HUES48 (cell line): ENCODE data around the gene CTSG.

ENCODE experiments used
- H3K27ac ChIP-seq: one replicate; pipeline ENCODE4 v1.7.0; 2013; ENCODE audit warnings: low read depth, low read length, inconsistent platforms
- H3K27me3 ChIP-seq: 2 replicates; pipeline ENCODE4 v1.6.1; 2013; ENCODE audit warnings: mild to moderate bottlenecking, low read length; ENCODE audit not compliant: control insufficient read depth, insufficient read depth
- H3K36me3 ChIP-seq: 2 replicates; pipeline ENCODE4 v1.6.1; 2013; ENCODE audit warnings: low read length; ENCODE audit not compliant: control insufficient read depth, insufficient read depth
- H3K4me1 ChIP-seq: 2 replicates; pipeline ENCODE4 v1.6.1; 2013; ENCODE audit warnings: mild to moderate bottlenecking, low read length; ENCODE audit not compliant: control insufficient read depth, insufficient read depth
- H3K4me3 ChIP-seq: 2 replicates; pipeline ENCODE4 v1.5.1; 2013; ENCODE audit warnings: mild to moderate bottlenecking, low read depth, low read length
- H3K9ac ChIP-seq: 2 replicates; pipeline ENCODE4 v1.6.1; 2013; ENCODE audit warnings: mild to moderate bottlenecking, low read depth, low read length, moderate library complexity
- H3K9me3 ChIP-seq: 2 replicates; pipeline ENCODE4 v1.6.1; 2013; ENCODE audit warnings: low read length; ENCODE audit not compliant: control insufficient read depth, insufficient read depth

CTSG gene, protein sequence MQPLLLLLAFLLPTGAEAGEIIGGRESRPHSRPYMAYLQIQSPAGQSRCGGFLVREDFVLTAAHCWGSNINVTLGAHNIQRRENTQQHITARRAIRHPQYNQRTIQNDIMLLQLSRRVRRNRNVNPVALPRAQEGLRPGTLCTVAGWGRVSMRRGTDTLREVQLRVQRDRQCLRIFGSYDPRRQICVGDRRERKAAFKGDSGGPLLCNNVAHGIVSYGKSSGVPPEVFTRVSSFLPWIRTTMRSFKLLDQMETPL

DNA sequence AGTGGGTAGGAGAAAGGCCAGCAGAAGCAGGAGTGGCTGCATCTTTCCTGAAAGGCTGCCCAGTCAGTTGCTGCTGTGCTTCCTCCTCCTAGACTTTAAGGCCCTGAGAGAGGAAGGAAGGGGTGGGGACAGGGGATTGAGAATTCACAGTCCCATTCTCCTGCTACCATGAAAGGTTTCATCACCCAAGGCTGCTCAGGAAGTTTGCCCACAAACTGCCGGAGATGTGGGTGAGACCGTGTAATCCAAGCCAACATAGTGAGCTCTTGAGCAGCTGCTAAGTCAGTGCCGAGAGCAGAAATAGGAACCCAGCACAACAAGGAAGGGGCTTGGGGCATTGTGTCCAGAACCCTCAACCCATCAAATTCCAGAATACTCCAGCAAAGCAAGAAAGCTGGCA is at the start of gene CTSG:
TSS of gene CTSG (minus strand) at position 69 of the 400 bp plus-strand sequence. CDS start at position 42, 27 bp downstream.
- no peaks in the 10 kb centered on the region for H3K9me3 ChIP-seq
- H3K36me3 ChIP-seq = no peaks in the 10 kb centered on the region
- no peak within 1 kb of the TSS for H3K4me3 ChIP-seq
- H3K9ac ChIP-seq = no peak within 1 kb of the TSS
- H3K27me3 ChIP-seq = no peaks in the 10 kb centered on the region
- no peak within 1 kb of the TSS for H3K27ac ChIP-seq
- H3K4me1 ChIP-seq = no peaks in the 10 kb centered on the region

DNA sequence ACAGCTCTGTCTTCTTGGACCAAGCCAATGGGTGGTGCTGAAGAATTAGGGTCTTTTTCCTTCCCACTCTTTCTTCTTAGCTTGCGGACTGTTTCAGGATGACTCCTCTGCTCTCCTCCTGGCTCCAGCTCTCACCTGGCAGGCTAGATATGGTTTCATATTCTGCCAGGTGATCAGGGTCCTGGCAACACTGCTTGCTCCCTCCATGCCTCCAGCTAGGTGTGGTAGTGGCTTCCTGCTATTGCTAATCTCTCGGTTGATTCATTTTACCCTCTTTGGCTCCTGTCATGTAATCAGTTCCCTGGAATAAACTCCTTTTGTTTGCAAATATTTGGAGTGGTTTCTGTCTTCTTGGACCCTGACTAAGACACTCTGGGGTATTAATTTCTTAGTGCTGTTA is 37.7 kb upstream of the CTSG start:
- Histone ChIP-seq H3K9me3 (no peaks in the 10 kb centered on the region), H3K36me3 (no peaks in the 10 kb centered on the region), H3K27ac (no peak overlapping the region), H3K27me3 (no peaks in the 10 kb centered on the region), H3K4me3 (no peak overlapping the region), H3K9ac (no peak overlapping the region), H3K4me1 (no peaks in the 10 kb centered on the region)

DNA sequence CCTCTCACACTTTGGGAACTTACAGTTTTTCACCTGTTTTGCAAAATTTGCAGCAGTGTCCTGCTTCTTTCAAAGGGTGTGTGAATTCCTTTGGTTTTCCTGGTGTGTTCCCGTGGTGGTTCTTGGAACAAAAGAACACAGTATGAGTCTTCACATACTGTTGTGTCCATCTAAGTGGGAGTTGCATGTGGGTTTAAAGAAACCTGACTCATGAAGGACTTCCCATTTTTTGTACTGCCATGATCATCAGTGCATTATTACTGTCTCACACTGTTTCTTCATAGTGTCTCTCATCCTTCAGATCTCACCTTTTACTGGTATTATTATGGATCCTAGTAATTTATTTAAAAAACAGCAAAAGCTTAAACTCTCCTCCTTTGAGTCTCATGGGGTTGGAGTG is 37.2 kb upstream of the CTSG start:
- H3K4me1 ChIP-seq = no peaks in the 10 kb centered on the region
- no peaks in the 10 kb centered on the region for H3K36me3 ChIP-seq
- no peaks in the 10 kb centered on the region for H3K9me3 ChIP-seq
- no peak overlapping the region for H3K4me3 ChIP-seq
- no peaks in the 10 kb centered on the region for H3K27me3 ChIP-seq
- no peak overlapping the region for H3K9ac ChIP-seq
- H3K27ac ChIP-seq = no peak overlapping the region

DNA sequence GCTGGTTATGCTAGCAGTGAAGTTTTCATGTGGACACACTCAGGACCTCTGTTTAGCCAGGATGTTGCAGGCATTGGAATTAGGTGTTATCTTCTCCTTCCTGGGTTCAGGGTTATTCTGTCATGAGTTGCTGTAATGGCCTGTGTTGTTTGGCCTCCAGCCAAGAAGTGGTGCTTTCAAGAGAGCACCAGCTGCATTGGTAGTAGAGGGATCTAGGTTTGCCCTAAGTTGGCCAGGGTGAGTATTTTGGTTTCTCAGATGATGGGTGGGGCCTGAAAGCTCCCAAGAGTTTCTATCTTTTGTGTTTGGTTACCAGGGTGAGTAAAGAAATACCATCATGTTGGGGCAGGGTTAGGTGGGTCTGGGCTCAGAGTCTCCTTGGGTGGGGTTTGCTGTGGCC is 36.1 kb upstream of the CTSG start:
- Histone ChIP-seq H3K27me3 (no peaks in the 10 kb centered on the region), H3K27ac (no peak overlapping the region), H3K4me1 (no peaks in the 10 kb centered on the region), H3K9ac (no peak overlapping the region), H3K9me3 (no peaks in the 10 kb centered on the region), H3K36me3 (no peaks in the 10 kb centered on the region), H3K4me3 (no peak overlapping the region)

DNA sequence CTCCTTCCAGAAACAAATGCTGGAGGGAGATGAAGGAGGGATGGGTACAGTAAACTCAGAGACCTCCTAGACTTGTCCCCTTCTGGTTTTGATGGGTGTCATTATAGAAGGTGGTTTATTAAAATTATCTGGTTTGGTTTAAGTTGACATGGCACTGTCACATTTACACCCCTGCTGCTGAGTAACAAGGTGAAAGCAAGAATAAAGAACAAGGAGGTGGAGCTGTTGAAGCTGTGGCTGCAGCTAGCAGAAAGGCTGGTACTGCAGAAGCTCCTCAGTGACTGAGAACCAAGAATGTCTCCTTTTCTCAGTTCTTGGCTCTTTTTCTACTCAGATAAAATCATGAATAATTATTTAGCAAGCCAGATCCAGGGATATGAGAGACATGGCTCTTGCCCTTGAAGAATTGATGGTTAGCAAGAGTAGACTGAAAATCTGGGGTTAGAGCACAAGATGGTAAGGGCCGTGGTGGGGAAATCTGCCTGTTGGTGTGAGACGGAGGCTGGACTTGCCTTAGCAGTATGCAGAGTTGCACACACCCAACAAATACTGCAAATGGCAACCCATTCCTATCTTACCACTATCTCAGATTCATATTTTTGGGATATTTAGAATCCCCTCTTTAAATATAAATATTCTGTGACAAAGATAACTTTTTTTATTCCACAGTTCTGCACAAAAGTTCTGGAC is 33.8 kb upstream of the CTSG start, which contains the start of gene GZMH:
TSS of gene GZMH (minus strand) at position 31 of the 690 bp plus-strand sequence. CDS start 72 bp downstream, outside the sequence.
- H3K9me3 ChIP-seq = no peaks in the 10 kb centered on the region
- H3K27ac ChIP-seq = no peak within 1 kb of the TSS
- no peaks in the 10 kb centered on the region for H3K4me1 ChIP-seq
- no peaks in the 10 kb centered on the region for H3K36me3 ChIP-seq
- no peak within 1 kb of the TSS for H3K9ac ChIP-seq
- no peak within 1 kb of the TSS for H3K4me3 ChIP-seq
- H3K27me3 ChIP-seq = no peaks in the 10 kb centered on the region

DNA sequence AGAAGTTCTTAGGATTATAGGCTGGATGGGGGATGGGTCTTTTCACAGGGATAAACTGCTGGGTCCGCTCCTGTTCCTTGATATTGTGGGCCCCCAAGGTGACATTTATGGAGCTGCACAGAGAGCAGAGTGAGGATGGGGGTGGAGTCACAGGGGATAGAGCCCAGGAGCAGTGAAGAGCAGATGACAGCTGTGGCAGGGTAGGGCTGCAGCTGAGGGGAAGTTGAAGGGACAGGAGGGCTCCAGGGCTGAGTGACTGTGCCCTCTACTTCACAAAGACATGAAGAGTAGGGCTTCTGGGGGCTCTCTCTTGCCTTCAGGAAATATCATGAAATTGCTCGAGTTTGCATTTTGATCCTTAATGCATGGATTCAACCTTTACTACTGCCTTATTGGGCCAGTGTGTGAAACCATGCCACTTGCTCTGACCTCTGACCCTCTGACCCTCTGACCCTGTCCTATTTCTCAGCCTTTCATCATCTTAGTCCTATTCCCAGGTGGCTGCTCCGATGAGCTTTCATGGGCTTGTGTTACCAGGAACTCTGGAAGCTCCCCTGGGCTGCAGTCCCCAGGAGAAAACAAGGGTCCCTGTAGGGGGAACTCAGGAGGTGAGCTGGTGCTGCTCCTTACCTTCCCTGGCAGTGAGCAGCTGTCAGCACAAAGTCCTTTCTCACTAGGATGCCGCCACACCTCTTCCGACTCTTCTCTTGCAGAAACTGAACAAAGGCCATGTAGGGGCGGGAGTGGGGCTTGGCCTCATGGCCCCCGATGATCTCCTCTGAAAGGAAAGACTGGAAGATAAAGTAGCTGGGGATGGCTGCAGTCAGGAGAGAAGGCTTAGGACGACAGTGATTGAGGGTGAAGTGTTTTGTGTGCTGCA is 31.8 kb upstream of the CTSG start:
- no peak overlapping the region for H3K4me3 ChIP-seq
- H3K27ac ChIP-seq = no peak overlapping the region
- H3K27me3 ChIP-seq = no peaks in the 10 kb centered on the region
- no peaks in the 10 kb centered on the region for H3K9me3 ChIP-seq
- no peaks in the 10 kb centered on the region for H3K4me1 ChIP-seq
- H3K36me3 ChIP-seq = no peaks in the 10 kb centered on the region
- no peak overlapping the region for H3K9ac ChIP-seq

DNA sequence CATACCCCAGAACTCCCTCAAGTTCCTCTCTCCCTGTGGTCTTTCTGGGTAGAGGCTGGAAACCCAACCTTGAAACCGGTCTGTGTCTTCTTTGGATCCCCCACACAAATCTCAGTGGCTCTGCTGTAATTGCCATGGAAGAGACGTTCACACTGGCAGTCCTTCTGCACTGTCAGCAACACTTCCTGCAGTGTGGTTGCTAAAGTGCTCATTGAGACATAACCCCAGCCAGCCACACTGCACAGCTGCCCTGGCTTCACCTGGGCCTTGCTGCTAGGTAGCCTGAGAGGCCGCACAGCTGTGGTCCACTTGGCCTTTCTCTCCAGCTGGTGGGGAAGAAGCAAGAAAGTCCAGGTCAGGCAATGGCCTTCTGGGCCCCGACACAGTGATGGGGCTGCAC is 31.0 kb upstream of the CTSG start:
- Histone ChIP-seq H3K9me3 (no peaks in the 10 kb centered on the region), H3K4me3 (no peak overlapping the region), H3K9ac (no peak overlapping the region), H3K4me1 (no peaks in the 10 kb centered on the region), H3K27me3 (no peaks in the 10 kb centered on the region), H3K36me3 (no peaks in the 10 kb centered on the region), H3K27ac (no peak overlapping the region)

DNA sequence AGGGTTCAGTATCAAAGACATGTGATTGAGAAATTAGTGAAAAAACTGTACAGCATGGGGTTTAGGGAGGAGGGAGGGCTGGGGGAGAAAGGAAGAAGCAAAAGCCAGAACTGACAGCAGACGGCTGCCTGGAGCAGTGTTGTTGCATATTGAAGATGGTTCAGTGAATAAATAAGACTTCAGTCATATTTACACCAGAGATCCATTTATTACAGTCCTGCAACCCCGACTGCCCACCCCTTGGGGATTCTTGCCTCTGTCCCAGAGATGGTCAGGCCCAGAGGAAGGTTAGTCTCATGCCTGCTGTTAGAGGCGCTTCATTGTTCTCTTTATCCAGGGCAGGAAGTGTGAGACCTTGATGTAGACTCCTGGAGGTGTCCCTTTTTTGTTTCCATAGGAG is 30.2 kb upstream of the CTSG start:
- no peaks in the 10 kb centered on the region for H3K9me3 ChIP-seq
- H3K36me3 ChIP-seq = no peaks in the 10 kb centered on the region
- H3K27ac ChIP-seq = no peak overlapping the region
- H3K4me1 ChIP-seq = no peaks in the 10 kb centered on the region
- no peaks in the 10 kb centered on the region for H3K27me3 ChIP-seq
- H3K9ac ChIP-seq = no peak overlapping the region
- H3K4me3 ChIP-seq = no peak overlapping the region

DNA sequence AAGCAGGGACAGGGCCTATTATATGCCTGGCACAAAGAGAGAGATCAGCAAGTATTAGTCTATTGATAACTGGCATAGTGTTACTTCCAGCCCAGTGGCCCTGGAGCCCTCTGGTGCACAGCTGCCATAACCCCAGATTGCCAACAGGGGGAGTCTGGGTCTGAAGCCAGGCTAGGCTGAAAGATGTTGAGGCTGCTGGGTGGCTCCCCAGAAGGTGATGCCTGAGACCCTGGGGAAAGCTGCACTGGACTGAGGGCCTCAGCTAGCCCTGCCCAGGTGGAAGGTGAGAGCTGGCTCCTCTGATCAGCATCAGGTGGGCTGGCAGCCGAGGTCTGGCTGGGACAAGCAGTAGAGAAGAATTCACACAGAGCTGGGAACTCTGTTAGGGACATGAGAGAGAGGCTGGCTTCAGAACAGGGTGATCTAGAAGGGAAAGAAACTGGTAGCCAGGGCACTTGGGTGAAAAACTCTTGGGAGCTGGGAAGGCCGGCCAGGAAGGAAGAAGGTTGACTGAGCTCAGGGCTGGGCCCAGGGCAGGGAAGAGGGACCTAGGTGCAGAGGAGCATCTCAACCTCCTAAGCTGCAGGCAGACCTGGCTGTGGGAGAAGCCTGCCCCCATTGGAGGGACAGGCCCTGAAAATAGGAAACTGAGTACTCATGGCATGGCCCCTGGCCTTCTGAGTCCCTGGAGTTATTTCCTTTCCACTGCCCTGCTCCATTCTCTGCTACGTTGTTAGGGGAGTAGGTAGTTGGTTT is 29.6 kb upstream of the CTSG start:
- no peak overlapping the region for H3K9ac ChIP-seq
- no peak overlapping the region for H3K4me3 ChIP-seq
- no peaks in the 10 kb centered on the region for H3K9me3 ChIP-seq
- no peak overlapping the region for H3K27ac ChIP-seq
- H3K36me3 ChIP-seq = no peaks in the 10 kb centered on the region
- no peaks in the 10 kb centered on the region for H3K27me3 ChIP-seq
- no peaks in the 10 kb centered on the region for H3K4me1 ChIP-seq

DNA sequence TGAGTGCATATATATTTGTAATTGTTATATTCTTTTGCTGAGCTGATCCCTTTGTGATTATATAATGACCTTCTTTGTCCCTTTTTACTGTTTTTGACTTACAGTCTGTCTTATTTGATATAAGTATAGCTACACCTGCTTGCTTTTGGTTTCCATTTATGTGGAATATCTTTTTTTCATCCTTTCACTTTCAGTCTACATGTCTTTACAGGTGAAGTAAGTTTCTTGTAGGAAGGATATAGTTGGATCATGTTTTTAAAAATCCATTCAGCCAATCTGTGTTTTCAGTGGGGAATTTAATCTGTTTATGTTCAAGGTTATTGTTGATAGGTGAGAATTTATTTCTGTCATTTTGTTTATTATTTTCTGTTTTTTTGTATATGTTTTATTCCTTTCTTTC is 21.4 kb upstream of the CTSG start:
- H3K4me3 ChIP-seq = no peak overlapping the region
- H3K9me3 ChIP-seq = peaks cover 7% of the 10 kb centered on the region
- no peak overlapping the region for H3K9ac ChIP-seq
- no peaks in the 10 kb centered on the region for H3K36me3 ChIP-seq
- no peak overlapping the region for H3K27ac ChIP-seq
- no peaks in the 10 kb centered on the region for H3K27me3 ChIP-seq
- H3K4me1 ChIP-seq = no peaks in the 10 kb centered on the region
